Neural cell (in vitro differentiated cells): ENCODE data around the gene BIRC2. TPM values are rescaled to one million over a fixed set of nuclear protein-coding genes. Genes with fewer than 3 reads are reported as not detected.

Source experiments
- H2AFZ ChIP-seq: fragments of 200-600, 300-800 bp; sonication (generic), shearing (Covaris generic); 2 replicates; pipeline ENCODE4 v1.6.0; 2014; ENCODE audit warnings: low read depth, mild to moderate bottlenecking, antibody characterized with exemption, low read length, moderate library complexity
- H3F3A ChIP-seq: fragments of 200-600 bp; shearing (Covaris generic); 2 replicates; pipeline ENCODE4 v1.6.1; 2016; ENCODE audit warnings: mild to moderate bottlenecking, moderate library complexity, mixed read lengths, antibody characterized with exemption, low read length; ENCODE audit not compliant: insufficient read depth, poor library complexity, severe bottlenecking
- H3K27ac ChIP-seq: fragments of 200-600, 300-800 bp; sonication (generic), shearing (Covaris generic); 2 replicates; pipeline ENCODE4 v1.5.1; 2014; ENCODE audit warnings: mild to moderate bottlenecking, low read length, moderate library complexity
- H3K27me3 ChIP-seq: fragments of 300-800, 200-600 bp; sonication (generic), shearing (Covaris generic); 2 replicates; pipeline ENCODE4 v1.6.0; 2014; ENCODE audit warnings: mild to moderate bottlenecking, low read depth, low read length, moderate library complexity; ENCODE audit not compliant: insufficient read depth
- H3K36me3 ChIP-seq: fragments of 300-800, 200-600 bp; sonication (generic), shearing (Covaris generic); 2 replicates; pipeline ENCODE4 v1.5.1; 2014; ENCODE audit warnings: mild to moderate bottlenecking, antibody characterized with exemption, low read length, moderate library complexity; ENCODE audit not compliant: insufficient read depth
- H3K4me2 ChIP-seq: fragments of 300-800, 200-600 bp; sonication (generic), shearing (Covaris generic); 2 replicates; pipeline ENCODE4 v1.6.0; 2014; ENCODE audit warnings: mild to moderate bottlenecking, low read length
- H3K4me3 ChIP-seq: fragments of 300-800, 200-600 bp; sonication (generic), shearing (Covaris generic); 2 replicates; pipeline ENCODE4 v1.5.1; 2014; ENCODE audit warnings: mild to moderate bottlenecking, low read length, moderate library complexity
- H3K79me2 ChIP-seq: fragments of 200-600 bp; shearing (Covaris generic); replicated peaks from 2 replicates; pipeline ENCODE4 v1.6.0; 2014; ENCODE audit warnings: mild to moderate bottlenecking, low read length, moderate library complexity; ENCODE audit not compliant: insufficient read depth
- H3K9ac ChIP-seq: fragments of 300-800, 200-600 bp; sonication (generic), shearing (Covaris generic); 2 replicates; pipeline ENCODE4 v1.6.1; 2016; ENCODE audit warnings: mild to moderate bottlenecking, low read length, mixed read lengths
- H3K9me2 ChIP-seq: fragments of 200-600 bp; shearing (Covaris generic); 2 replicates; pipeline ENCODE4 v1.6.1; 2016; ENCODE audit warnings: mild to moderate bottlenecking, low read length, mixed read lengths; ENCODE audit not compliant: insufficient read depth
- H3K9me3 ChIP-seq: fragments of 200-600, 300-800 bp; sonication (generic), shearing (Covaris generic); 2 replicates; pipeline ENCODE4 v1.6.1; 2016; ENCODE audit warnings: mild to moderate bottlenecking, mixed run types, low read length, moderate library complexity, mixed read lengths
- H4K20me1 ChIP-seq: fragments of 200-600 bp; shearing (Covaris generic); 2 replicates; pipeline ENCODE4 v1.6.1; 2016; ENCODE audit warnings: mild to moderate bottlenecking, mixed run types; ENCODE audit not compliant: insufficient read depth
- EP300 ChIP-seq: fragments of 450-650 bp; conservative IDR thresholded peaks from 2 replicates; pipeline ENCODE4 v1.6.1; 2014; ENCODE audit warnings: antibody characterized with exemption, mild to moderate bottlenecking, moderate library complexity; ENCODE audit not compliant: poor library complexity, severe bottlenecking
- EZH2 ChIP-seq: fragments of 200-600, 300-800 bp; shearing (Covaris generic), sonication (generic); IDR thresholded peaks from 2 replicates; pipeline ENCODE4 v1.6.1; 2014; ENCODE audit warnings: antibody characterized with exemption, low read length, borderline replicate concordance, mild to moderate bottlenecking; ENCODE audit not compliant: insufficient read depth, poor library complexity, severe bottlenecking
- MXI1 ChIP-seq: fragments of 450-650 bp; conservative IDR thresholded peaks from 2 replicates; pipeline ENCODE4 v1.6.1; 2014; ENCODE audit warnings: antibody characterized with exemption, mild to moderate bottlenecking; ENCODE audit not compliant: poor library complexity, severe bottlenecking
- POLR2AphosphoS5 ChIP-seq: IDR thresholded peaks from 2 replicates; pipeline ENCODE4 v1.6.1; 2012
- RAD21 ChIP-seq: fragments of 450-650 bp; conservative IDR thresholded peaks from 2 replicates; pipeline ENCODE4 v1.6.1; 2014; ENCODE audit warnings: antibody characterized with exemption, mild to moderate bottlenecking, moderate library complexity
- SMC3 ChIP-seq: fragments of 450-650 bp; conservative IDR thresholded peaks from 2 replicates; pipeline ENCODE4 v1.6.1; 2014; ENCODE audit warnings: antibody characterized with exemption, mild to moderate bottlenecking, moderate library complexity; ENCODE audit not compliant: poor library complexity
- TAF1 ChIP-seq: IDR thresholded peaks from 2 replicates; pipeline ENCODE4 v1.6.1; 2012; ENCODE audit warnings: low read depth
- polyA plus RNA-seq: library from polyadenylated mRNA; depleted of rRNA; stranded (reverse); fragments of >200 nt; gene quantifications from 2 replicates; pipeline ENCODE4 v1.2.3, GENCODE V29; 2014
- TF ChIP-seq, protein P1 (sequence below): fragments of 450-650 bp; IDR thresholded peaks from 2 replicates; pipeline ENCODE4 v1.5.1; 2014; ENCODE audit warnings: antibody characterized with exemption, mild to moderate bottlenecking, moderate library complexity; ENCODE audit not compliant: poor library complexity, severe bottlenecking
- TF ChIP-seq, protein P2 (sequence below): IDR thresholded peaks from 2 replicates; pipeline ENCODE4 v1.6.1; 2012; ENCODE audit warnings: borderline replicate concordance

Gene BIRC2
- polyA plus RNA-seq, 1 donor from 2014 or later, result 68.7 TPM

DNA sequence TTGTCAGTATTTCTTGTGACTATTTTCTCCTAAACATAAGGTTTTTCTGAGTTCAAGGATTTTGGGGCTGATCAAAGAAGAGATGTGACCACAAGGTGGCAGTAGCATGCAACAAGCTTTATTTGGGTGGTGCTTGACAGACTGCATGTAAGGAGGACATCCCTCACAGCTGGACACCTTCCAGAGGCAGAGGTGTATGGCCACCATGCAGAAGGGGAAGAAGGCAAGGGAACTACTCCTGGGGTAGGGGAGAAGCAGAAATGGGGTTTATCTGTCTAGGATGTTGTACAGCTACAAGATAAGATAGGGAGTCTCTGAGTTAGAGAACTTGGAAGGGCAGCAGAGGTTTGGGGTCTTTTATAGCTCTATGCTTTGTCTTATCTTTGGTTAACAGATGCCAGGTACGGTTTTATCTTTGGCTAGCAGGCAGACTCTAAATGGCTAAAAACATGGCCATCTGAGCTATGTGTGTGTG is 5.1 kb upstream of the BIRC2 start:
- Histone ChIP-seq H3K27ac (no peak overlapping the region), H4K20me1 (no peaks in the 10 kb centered on the region), H3F3A (peaks cover 4% of the 10 kb centered on the region), H3K4me3 (no peak overlapping the region), H3K4me2 (no peak overlapping the region), H3K36me3 (no peaks in the 10 kb centered on the region), H3K9me2 (no peaks in the 10 kb centered on the region), H2AFZ (no peak overlapping the region), H3K79me2 (no peaks in the 10 kb centered on the region), H3K9ac (no peak overlapping the region), H3K9me3 (no peaks in the 10 kb centered on the region), H3K27me3 (no peaks in the 10 kb centered on the region)
- TF ChIP-seq RAD21, result peak; percentile 74
- TF ChIP-seq POLR2AphosphoS5, result no peak
- peak; percentile 84 for TF ChIP-seq SMC3
- TF ChIP-seq, protein P1, sequence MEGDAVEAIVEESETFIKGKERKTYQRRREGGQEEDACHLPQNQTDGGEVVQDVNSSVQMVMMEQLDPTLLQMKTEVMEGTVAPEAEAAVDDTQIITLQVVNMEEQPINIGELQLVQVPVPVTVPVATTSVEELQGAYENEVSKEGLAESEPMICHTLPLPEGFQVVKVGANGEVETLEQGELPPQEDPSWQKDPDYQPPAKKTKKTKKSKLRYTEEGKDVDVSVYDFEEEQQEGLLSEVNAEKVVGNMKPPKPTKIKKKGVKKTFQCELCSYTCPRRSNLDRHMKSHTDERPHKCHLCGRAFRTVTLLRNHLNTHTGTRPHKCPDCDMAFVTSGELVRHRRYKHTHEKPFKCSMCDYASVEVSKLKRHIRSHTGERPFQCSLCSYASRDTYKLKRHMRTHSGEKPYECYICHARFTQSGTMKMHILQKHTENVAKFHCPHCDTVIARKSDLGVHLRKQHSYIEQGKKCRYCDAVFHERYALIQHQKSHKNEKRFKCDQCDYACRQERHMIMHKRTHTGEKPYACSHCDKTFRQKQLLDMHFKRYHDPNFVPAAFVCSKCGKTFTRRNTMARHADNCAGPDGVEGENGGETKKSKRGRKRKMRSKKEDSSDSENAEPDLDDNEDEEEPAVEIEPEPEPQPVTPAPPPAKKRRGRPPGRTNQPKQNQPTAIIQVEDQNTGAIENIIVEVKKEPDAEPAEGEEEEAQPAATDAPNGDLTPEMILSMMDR, result peak; percentile 80

DNA sequence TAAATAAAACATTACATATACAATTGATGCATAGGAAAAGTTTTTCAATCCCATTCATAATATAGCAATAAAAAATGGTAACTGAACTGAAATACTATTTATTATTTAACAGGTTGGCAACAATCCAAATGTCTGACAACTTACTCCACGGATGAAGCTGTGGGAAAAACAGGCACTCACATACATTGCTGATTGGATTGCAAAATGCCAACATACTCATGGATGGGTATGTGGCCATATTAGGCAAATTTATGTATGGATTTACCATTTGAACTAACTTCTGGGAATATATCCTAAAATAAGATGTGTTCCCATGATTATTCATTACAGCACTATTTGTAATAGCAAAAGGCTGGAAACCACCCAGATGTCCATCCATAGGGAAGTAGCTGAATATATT is 3.2 kb upstream of the BIRC2 start:
- no peak overlapping the region for H2AFZ ChIP-seq
- no peak overlapping the region for H3K4me3 ChIP-seq
- no peak overlapping the region for H3K9ac ChIP-seq
- H3K27ac ChIP-seq, result no peak overlapping the region
- H3K9me2 ChIP-seq, result no peaks in the 10 kb centered on the region
- H4K20me1 ChIP-seq, result no peaks in the 10 kb centered on the region
- H3K36me3 ChIP-seq, result no peaks in the 10 kb centered on the region
- no peaks in the 10 kb centered on the region for H3K9me3 ChIP-seq
- peaks cover 4% of the 10 kb centered on the region for H3F3A ChIP-seq
- H3K27me3 ChIP-seq, result no peaks in the 10 kb centered on the region
- peaks cover 14% of the 10 kb centered on the region for H3K79me2 ChIP-seq
- no peak overlapping the region for H3K4me2 ChIP-seq
- TF ChIP-seq EZH2 (no peak), EP300 (no peak), POLR2AphosphoS5 (no peak)
- TF ChIP-seq, protein P1, result no peak

DNA sequence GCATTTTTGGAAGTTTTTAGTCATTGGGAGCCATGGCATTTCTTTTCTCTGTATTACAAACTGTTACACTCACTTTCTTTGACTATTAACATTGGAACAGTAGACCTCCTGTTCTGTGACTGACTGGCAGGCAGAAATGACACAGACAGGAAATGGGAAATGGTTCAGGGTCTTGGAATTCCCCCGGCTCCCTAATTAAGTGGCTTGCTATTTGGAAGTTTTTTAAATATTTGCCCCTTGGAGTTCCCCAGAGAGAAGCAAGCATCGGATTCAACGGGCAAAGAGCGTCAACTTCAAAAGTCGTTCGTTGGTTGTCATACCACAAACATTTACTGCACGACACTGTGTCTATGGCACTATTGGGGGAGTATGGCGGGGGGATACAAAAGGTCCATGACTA is 1.1 kb upstream of the BIRC2 start:
- H3K9ac ChIP-seq, result peak overlapping the region; percentile 88
- peaks cover 34% of the 10 kb centered on the region for H3K79me2 ChIP-seq
- no peak overlapping the region for H2AFZ ChIP-seq
- peak overlapping the region; percentile 83 for H3K4me3 ChIP-seq
- no peak overlapping the region for H3K27ac ChIP-seq
- peaks cover 4% of the 10 kb centered on the region for H3F3A ChIP-seq
- H3K36me3 ChIP-seq, result no peaks in the 10 kb centered on the region
- H3K9me2 ChIP-seq, result no peaks in the 10 kb centered on the region
- H3K27me3 ChIP-seq, result no peaks in the 10 kb centered on the region
- H4K20me1 ChIP-seq, result no peaks in the 10 kb centered on the region
- TF ChIP-seq, protein P2, sequence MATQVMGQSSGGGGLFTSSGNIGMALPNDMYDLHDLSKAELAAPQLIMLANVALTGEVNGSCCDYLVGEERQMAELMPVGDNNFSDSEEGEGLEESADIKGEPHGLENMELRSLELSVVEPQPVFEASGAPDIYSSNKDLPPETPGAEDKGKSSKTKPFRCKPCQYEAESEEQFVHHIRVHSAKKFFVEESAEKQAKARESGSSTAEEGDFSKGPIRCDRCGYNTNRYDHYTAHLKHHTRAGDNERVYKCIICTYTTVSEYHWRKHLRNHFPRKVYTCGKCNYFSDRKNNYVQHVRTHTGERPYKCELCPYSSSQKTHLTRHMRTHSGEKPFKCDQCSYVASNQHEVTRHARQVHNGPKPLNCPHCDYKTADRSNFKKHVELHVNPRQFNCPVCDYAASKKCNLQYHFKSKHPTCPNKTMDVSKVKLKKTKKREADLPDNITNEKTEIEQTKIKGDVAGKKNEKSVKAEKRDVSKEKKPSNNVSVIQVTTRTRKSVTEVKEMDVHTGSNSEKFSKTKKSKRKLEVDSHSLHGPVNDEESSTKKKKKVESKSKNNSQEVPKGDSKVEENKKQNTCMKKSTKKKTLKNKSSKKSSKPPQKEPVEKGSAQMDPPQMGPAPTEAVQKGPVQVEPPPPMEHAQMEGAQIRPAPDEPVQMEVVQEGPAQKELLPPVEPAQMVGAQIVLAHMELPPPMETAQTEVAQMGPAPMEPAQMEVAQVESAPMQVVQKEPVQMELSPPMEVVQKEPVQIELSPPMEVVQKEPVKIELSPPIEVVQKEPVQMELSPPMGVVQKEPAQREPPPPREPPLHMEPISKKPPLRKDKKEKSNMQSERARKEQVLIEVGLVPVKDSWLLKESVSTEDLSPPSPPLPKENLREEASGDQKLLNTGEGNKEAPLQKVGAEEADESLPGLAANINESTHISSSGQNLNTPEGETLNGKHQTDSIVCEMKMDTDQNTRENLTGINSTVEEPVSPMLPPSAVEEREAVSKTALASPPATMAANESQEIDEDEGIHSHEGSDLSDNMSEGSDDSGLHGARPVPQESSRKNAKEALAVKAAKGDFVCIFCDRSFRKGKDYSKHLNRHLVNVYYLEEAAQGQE, result no peak
- no peak for TF ChIP-seq RAD21
- TF ChIP-seq EZH2, result no peak
- TF ChIP-seq SMC3, result no peak
- no peak for TF ChIP-seq MXI1
- TF ChIP-seq POLR2AphosphoS5, result no peak
- no peak for TF ChIP-seq TAF1
- no peak for TF ChIP-seq EP300
- TF ChIP-seq, protein P1, result no peak
- no peaks in the 10 kb centered on the region for H3K9me3 ChIP-seq
- H3K4me2 ChIP-seq, result peak overlapping the region; percentile 44
